Fibroblast of skin of scalp (primary cell): ENCODE measurements around the gene ANO6.

ENCODE experiments used
- DNase-seq: peaks from one replicate; pipeline ENCODE4 v3.0.0-alpha.2; 2013

The ANO6 gene

DNA sequence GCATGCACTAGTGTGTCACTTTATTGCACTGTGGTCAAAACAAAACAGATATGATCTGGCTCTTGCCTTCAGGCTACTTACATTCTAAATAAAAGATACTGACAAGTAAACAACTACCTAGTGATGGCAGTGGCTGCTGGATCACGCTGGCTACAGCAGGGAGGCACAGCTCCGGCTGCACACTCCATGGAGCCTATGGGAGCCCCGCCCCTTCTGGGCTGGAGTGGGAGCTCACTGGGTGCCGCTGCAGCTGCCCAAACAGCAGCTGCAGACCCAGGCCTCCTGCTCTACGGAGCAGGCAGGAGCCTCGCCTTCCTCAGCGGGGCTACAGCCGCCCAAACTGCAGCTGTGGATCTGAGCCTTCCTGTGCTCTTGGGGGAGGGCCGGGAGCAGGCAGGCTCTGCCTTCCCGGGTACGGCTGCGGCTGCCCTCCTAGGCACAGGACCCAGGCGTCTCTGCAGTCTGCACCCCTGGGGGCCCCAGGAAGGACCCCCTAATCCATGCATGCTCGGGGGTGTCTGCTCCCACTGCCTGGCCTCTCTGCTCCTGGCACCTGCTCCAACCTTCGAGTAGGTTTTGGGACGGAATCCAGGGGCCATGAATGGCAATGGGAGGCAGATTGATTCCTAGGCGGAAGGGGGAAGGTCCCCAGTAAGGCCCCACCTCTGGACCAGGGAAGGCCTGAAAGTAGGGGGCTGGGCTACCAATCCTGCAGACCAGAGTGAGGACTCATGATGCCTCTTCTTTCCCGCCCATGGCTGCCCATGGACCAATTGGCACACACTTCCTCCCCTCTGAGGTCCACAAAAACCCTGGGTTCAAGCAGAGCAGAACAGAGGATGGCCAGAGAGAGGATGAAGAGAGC lies 253.1 kb downstream of the ANO6 start:
- no peak for DNase-seq

DNA sequence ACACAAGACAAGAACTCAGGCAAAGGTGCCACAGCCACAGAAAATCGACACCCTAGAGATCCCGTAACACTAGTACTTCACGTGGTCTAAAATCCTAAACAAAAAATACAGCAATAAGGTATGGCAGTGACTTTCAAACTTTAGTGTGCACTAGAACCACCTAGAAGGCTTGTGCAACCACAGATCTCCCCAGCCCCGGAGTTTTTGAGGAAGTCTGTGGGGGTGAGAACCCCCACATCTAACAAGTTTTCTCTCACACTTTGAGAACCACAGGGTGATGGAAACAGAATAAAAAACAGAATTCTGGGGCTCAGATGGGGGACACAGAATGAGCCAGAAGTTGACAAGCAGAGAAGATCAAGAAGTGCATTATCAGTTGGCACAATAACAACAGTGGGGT lies 254.0 kb downstream of the ANO6 start:
- DNase-seq, result no peak

DNA sequence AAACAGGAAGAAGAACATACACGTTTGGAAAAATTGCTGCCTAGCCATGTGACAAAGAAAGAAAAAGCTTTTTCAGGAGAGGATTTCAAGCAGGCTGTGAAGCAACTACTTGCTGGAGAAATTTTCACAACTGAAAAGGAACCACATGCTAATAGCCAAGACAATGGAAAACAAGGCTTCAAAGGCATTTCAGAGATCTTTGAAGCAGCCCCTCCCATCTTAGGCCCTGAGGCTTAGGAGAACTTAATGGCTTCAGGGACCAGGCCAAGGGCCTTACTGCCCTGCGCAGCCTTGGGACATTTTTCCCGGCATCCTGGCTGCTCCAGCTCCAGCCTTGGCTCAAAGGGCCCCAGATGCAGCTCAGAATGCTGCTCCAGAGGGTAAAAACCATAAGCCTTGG lies 257.7 kb downstream of the ANO6 start:
- no peak for DNase-seq

DNA sequence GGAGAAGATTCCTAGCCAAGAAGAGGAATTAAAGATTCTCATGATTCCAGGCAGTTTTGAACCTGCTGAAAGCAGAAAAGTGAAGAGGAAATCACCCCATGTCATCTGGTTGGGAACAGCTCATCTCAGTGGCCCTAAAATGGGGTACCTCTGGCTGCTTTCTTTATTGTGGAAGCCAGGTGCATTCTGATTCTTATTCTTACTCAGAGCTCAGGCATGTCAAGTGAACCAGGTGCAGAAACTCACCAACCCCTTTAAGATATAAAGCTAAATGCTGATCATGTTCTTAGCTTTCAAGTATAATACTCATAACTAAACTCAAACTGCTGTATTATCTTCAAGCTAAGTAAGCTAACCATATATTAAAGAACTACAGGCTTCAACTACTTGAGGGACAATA lies 259.7 kb downstream of the ANO6 start:
- no peak for DNase-seq

DNA sequence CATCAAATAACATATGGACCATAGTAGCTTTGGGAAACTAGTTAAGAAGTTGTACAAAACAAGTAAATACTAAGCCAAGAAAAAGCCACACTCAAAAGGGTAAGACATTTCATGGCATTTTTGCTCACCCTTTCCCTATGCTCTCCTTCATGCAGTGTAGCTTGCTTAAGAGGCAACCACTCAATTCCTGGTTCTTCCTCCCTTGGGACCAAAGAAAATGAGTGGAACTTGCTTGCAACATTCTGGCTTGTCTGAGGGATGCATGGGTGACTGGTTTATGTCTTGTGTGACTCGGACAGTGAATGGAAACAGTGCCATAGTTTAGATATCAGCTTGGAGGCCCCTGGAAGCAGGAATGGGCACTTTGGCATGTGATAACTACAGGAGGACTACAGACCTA lies 261.6 kb downstream of the ANO6 start:
- DNase-seq, result peak; percentile 40

DNA sequence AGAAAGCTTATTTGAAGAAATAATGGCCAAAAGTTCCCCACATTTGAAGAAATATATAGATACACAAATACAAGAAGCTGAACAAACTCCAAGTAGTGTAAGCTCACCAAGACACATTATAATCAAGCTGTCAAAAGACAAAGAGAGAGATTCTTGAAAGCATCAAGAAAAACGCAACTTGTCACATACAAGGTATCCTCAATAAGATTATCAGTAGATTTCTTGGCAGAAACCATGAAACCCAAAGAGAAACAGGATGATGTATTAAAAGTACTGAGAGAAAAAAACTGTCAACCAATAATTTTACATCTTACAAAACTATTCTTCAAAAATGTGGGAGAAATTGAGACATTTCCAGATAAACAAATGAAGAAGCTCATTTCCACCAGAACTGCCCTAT lies 263.0 kb downstream of the ANO6 start:
- DNase-seq, result no peak

DNA sequence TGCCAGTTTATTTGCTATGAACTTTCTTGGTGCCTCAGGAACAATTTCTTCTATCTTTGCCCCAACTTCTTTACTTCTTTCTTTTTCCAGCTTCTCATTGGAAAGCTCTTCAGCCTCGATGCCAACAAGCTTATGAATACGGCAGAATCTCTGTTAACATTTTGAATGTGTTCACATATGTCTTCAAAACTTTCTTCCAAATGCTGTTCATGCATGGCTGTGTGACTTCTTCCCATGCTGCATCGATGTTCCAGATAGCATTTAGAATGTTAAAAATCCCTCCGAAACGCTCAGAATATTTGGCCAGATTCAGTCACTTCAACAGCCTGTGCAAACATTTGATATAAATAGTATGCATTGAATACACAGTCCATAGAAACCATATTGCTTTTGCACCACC lies 265.9 kb downstream of the ANO6 start:
- no peak for DNase-seq

DNA sequence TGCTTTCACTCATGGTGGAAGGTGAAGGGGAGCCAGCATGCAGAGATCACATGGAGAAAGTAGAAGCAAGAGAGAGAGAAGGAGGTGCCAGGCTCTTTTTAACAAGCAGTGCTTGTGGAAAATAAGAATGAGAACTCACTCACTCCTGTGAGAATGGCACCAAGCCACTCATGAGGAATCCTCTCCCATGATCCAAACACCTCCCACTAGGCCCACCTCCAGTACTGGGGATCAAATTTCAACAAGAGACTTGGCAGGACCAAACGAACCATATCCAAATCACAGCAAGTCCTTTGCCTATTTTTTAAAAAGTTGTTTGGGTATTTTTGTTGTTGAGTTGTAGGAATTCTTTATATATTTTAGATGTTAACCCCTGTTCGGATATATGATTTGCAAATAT lies 267.7 kb downstream of the ANO6 start:
- DNase-seq, result no peak
